NK-92 (cell line): ENCODE measurements around the gene ARHGEF26.

ENCODE experiments used
- DNase-seq: peaks from one replicate; lab custom pipeline; 2025; ENCODE audit not compliant: unreplicated experiment; lab: John Stamatoyannopoulos, UW

The ARHGEF26 gene

DNA sequence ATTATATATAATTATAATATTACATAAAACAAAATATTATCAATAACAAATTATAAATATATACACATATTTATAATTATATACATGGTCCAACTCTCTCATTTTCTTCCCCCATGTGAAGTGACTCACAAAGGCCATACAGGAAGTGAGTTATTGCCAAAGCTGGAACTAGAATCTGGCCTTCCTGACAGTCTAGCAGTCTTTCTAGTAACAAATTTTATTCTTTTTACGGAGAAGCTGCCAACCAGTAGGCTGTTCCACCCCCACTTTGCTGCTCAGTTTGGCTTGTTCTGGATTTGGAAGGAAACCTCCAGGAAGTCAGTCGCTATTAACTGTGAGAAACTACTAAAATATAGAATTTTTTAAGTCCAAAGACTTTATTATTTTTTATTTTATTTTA is 123.5 kb downstream of the ARHGEF26 start:
- no peak for DNase-seq

DNA sequence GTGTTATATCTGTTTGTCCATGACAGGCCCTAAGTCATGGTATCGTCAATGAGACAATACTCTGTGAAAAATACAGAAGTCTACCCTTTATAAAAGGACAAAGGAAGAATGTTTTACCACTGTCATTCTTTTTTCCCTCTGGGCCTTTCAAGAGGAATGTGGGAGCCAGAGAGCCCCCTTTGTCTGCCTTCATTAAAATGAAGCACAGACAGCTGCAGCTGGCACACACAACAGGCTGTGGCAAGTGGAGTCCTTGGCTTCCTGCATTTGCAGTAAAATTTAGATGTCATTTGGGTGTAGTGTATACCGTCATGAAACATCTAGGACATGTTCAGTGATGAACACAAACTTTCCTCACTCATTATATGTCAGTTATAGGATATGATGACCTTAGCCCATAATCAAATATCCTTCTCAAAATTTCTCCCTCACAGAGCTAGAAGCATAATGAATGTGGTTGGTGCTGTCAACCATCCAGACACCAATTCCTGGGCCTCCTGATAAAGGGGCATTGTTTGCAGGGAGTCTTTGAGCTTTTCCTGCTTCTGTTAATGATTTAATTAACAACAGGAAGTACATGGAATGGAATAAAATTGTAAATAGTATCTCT is 126.7 kb downstream of the ARHGEF26 start:
- no peak for DNase-seq

DNA sequence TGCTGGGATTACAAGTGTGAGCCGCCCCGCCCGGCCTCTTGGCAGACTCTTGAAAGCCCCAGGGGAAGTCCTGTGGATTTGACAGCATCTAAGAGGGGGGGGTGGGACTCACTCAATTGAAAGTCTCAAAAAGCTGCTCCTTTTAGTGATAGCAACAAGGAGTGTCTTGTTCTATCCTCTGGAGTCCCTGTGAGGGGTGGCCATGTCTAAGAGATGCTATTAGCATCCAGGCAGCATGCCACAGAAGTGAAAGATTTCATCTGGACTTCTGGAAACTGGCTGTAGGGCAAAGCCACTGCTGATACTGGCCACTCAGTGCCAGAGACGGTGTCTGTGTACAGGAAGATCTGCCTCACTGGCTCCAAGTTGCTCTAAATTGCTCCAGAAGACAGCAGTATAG is 129.1 kb downstream of the ARHGEF26 start:
- DNase-seq, result no peak

DNA sequence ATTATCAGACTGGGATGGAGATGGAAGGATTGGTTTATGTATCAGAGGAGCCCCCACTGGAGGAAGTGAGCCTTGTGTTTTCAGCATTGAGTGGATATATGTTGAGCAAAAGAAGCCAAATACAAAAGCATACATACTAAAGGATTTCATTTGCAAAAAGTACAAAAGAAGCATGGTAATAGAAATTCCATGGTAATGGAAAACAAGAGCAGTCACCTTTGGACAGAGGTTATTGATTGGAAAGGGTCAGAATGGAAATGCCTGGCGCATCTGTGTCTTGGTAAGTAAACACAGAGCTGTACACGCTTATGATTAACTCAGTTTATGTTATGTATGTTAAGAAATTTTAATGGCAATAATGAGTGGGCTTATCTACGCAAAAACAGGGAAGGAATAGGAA is 130.4 kb downstream of the ARHGEF26 start:
- no peak for DNase-seq

DNA sequence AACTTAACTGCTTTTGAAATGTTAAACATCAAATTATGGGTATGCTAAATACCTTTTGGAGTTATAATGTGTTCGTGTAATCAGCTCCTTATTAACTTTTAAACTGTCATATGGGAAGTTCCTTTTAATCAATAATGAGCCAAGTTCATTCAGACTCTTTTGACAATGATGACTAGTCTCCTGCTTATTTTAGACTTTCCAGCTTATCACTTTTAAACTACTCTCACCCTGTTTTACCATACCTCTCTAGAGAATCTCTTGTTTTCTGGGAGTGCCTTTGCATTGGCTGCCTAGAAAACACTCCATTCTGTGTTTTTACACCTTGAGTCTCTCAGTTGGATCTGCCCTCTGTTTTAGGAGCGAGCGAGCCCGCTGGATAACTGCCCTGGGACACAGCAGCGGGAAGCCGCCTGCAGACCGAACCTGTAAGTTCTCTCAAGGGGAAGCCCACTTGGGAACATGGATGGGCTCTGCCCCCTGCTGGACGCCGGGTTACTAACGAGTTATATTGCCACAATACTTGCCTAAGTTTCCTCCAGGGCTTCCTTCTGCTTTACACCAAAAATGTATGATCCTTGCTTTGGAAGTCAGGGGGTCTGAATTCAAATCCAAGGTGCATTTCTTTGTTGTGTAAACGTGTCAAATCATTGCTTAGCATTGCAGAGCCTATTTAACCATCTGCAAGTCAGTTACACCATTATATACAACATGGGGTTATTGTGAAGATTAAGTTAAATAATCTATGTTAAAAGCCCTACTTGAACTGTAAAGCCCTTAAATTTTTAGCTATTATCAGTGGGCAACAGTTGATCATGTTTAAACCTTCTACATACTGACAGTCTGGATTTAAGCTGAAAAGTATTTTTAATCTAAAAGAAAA is 131.8 kb downstream of the ARHGEF26 start:
- DNase-seq, result no peak

DNA sequence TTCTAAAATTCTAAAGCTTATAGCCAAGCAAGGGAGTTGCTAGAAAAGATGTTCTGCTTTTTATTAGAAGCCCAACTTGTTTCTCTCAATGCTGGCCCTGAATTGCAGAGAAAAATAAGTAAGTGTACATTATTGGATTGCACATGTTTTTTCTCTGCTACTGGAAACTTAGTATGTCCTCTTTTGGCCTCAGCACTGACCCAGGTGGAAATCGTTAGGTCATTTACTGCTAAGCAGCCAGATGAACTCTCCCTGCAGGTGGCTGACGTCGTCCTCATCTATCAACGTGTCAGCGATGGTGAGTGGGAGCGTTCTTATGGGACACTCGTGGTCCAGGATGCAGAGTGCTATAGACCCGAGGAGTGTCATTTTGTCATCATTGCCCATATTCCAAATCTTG is 133.3 kb downstream of the ARHGEF26 start:
- no peak for DNase-seq

DNA sequence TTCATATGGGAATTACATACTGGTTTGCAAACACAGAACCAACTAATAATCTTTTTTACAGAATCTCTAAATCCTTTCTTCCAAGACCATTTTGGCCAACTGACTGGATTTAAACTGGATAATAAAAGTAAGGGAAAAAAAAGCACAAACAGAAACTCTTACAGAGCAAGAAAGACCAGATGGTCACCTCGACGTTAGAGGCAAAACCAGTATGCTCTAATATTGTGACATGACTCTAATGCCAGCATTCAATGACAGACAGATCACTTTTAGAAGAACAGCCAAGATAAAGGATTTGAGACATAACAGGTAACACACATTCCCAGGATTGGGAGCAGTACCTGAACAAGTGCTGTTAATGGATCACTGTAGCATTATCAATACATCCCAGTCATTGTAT is 152.2 kb downstream of the ARHGEF26 start:
- no peak for DNase-seq

DNA sequence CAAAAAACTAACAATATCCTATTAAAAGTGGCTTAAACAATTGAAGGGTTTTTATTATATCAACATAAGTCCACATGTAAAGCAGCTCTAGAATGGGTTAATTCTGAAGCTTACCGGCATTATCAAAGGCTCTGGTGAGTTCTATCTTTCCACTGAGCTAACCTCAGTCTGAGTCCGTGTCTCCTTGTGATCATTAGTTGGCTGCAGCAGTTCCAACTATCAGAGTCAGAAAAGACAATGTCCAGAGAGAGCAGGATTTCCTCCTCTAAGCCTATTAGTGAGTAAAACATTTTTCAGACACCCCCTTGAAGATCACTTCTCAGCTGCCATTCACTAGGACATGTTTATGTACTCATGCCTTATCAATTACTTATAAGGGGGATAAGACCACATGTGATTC is 153.2 kb downstream of the ARHGEF26 start:
- no peak for DNase-seq

DNA sequence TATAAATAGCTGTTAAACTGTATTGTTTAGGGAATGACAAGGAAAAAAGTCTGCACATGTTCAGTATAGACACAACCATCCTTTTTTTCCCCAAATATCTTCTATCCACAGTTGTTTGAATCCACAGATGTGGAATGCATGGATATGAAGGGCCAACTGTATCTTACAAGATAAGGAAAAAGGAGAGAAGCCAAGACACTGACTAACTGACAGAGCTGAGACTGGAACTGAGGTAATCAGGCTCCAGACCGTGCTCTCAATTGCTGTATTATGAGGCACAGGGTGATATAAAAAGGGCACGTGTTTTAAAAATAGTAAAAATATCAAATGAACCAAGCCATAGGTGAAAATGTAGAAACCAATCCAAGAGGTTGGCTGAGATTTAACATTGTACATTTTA is 154.1 kb downstream of the ARHGEF26 start:
- DNase-seq, result no peak

DNA sequence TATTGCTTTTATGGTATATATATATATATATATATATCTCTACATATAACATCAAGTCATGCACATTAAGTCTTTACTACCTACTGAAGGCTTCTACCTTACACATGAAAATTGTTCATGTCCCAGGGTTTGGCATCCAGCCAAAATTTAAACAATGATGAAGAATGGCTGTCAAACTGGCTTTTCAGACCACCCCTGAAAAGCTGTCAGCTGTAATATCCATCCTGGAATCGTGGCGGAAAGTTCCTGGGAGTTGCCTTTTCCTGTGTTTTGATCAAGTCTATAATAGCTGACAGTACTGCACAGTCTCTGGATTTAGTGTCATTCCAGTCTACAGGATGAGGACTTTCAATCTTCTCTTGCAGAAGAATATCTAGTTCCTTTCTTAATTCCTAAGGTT is 154.8 kb downstream of the ARHGEF26 start:
- no peak for DNase-seq

DNA sequence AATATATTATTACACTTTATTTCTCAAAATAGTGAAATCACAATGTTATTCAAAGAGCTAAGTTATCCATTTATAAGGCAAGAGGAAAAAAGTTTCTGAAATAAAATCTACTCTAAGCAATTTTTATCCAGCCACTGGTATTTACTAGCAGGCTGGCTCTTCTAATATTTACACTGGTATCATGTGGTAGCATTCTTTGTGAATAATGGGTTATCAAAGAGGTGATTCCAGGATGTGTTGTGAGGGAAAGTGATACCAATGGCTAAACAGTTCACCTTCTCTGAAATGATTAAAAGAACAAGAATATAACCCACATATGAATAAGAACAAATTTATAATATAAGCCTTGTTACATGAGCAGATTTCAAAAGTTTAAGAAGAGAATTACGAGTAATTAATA is 159.0 kb downstream of the ARHGEF26 start:
- DNase-seq, result no peak

DNA sequence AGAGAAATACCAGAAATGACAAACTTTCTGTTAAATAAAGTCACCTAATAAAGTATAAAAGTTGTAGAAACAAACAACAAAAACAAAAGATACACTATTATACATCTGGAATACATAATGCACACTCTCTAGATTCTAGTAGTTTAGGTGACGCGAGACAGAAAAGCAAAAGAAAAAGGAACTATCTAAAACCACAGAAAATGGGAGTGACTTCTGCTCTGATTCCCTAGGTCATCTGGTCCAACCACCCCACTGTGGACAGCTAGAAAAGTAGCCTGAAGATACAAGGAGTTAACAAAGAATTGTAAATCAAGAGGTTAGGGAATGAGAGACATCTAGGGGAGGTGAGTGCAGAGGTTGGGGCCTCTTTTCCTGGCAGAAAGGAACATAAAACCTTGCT is 164.0 kb downstream of the ARHGEF26 start:
- DNase-seq, result no peak

DNA sequence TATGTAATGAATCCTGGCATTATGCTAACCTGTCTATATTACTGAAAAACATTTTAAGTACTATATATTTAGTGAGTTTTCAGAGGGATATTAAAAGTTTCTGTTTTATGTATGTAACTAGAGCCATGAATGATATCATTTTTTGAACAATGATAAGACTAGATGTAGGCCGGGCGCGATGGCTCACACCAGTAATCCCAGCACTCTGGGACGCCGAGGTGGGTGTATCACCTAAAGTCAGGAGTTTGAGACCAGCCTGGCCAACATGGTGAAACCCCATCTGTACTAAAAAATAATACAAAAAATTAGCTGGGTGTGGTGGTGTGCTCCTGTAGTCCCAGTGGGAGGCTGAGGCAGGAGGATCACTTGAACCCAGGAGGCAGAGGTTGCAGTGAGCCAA is 169.0 kb downstream of the ARHGEF26 start:
- DNase-seq, result no peak

DNA sequence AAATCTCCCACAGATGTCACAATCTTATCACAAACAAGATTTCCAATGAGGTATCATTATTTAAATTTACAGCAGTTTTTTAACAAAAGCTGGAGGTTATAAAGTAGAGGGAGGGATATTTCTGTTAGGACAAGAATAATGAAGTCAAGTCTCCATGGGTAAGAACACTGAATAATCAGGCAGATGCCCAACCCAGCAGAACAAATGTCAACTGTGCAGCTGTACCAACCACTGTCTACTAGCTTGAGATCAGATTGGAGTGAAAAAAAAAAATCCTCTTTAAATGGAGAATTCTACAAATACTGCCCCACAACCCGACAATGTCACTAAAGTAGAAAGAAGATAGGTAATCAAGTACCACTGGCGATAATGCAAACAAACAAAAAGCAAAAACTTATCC is 172.8 kb downstream of the ARHGEF26 start:
- DNase-seq, result no peak

DNA sequence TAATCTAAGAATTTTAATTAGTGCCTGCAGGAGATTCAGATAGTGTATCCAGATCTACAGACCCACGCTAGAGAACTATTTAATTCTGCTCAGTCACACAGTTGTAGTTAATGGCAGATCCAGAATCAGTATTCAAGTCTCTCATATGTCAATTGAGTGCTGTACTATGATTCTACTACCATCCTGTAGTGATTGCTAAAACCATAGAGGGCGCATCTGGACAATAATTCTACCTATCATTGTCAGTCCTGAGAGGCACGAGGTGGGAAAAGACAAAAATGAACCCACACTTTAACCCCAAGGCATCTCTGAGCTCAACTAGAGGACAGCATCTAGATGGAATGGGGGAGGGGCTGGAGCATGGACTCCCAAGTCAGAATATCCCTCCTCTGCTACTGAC is 180.4 kb downstream of the ARHGEF26 start:
- DNase-seq, result no peak

DNA sequence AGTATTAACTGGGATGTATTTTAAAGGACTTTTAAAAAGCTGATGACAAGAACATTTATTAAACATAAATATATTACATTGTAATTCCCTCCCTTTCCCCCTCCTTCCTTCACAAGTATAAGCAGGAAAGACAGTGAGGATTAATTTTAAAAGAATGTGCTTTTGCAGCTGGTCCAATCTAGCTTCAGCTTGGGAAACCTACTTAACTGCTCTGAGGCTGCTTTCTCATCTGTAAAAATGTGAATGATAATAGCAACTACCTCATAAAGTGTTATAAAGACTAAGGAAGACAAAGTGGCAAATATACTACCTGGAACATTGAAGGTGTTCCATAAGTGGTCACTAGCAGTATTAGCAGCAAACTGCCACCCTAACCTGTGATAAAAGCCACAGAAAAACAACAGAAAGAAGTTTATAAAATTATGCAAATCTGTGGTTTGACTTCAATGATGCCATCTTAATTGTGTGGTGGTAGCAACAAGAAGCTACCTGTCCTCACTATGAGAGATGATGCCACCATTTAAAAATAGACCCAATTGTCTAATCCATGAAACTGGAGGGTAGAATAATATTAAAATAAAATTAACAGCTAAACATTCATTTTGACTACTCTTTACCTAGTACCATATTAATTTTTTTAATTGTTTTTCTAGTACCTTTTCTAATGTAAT is 183.1 kb downstream of the ARHGEF26 start:
- DNase-seq, result no peak

DNA sequence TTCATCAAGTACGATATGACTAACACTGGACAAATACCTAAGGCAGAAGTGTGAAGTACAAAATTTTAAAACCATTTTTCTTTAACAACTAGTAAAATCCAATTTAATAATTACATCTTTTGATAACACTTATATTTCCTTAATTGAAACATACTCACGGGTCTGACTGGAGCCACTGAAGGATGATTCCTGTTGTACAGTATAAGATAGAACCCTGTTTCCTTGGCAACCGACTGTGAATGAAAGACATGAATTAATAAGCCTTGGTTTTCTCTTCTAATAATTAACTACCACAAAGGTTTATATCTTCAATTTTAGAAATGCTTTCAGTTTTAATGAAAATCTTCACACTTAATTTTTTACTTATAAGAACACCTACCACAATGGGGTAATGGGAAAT is 183.7 kb downstream of the ARHGEF26 start:
- no peak for DNase-seq

DNA sequence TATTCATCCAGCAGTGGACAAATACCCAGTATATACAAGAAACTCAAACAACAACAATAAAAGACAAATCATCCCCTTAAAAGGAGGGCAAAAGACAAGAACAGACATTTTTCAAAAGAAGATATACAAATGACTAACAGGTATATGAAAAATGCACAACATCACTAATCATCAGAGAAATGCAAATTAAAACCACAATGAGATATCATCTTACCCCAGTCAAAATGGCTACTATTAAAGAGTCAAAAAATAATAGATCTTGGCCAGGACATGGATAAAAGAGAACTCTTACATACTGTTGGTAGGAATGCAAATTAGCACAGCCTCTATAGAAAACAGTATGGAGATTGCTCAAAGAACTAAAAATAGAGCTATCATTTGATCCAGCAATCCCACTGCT is 186.2 kb downstream of the ARHGEF26 start:
- DNase-seq, result no peak
